ENCODE results near the gene ZNF487. TPM values are rescaled to one million over a fixed set of nuclear protein-coding genes. Genes with fewer than 3 reads are reported as not detected.
A peak's percentile ranks its signal among the peaks of the same experiment; 100 is the strongest.
"Not testable (repeated sequence)": the region's sequence is repeated elsewhere in the genome, so short reads cannot be mapped to it uniquely, and the experiment has no call there.

ZNF487 gene
- total RNA-seq, 6 experiments from 2014 or later = 1.6 to 4.2 (median 2.5) TPM

DNA sequence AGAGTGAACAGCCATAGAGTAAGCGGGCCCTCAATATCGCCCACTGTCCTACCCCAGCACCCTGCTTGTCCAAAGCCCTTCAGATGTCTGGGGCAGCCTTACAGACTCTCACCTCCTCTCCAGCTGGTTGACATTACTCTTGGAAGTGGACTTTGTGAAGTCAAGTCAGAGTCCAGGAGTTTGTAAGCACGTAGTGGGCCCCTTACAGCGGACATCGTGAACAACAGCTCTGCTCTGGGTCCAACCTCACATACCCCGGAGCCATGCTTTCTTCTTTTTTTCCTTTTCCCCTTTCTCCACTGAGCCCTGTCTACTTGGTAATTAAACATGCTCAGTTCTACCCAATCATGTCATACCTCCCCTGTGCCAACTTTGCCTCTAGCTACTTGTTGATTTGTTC lies 45.4 kb upstream of the ZNF487 start:
- no peak for DNase-seq
- Mint-ChIP-seq H3K4me3 (no peak overlapping the region), H3K9me3 (no peaks in the 10 kb centered on the region), H3K27ac (peak overlapping the region; percentile 66; the same call in 1 of the 2 replicates), H3K36me3 (ENCODE audit: low read depth) (peaks cover 56% of the 10 kb centered on the region), H3K27me3 (ENCODE audit: insufficient read depth) (peaks cover 4% of the 10 kb centered on the region; the same call in 1 of the 2 replicates), H3K4me1 (ENCODE audit: low read depth) (peaks cover 58% of the 10 kb centered on the region)
- TF ChIP-seq, protein P1, sequence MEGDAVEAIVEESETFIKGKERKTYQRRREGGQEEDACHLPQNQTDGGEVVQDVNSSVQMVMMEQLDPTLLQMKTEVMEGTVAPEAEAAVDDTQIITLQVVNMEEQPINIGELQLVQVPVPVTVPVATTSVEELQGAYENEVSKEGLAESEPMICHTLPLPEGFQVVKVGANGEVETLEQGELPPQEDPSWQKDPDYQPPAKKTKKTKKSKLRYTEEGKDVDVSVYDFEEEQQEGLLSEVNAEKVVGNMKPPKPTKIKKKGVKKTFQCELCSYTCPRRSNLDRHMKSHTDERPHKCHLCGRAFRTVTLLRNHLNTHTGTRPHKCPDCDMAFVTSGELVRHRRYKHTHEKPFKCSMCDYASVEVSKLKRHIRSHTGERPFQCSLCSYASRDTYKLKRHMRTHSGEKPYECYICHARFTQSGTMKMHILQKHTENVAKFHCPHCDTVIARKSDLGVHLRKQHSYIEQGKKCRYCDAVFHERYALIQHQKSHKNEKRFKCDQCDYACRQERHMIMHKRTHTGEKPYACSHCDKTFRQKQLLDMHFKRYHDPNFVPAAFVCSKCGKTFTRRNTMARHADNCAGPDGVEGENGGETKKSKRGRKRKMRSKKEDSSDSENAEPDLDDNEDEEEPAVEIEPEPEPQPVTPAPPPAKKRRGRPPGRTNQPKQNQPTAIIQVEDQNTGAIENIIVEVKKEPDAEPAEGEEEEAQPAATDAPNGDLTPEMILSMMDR (IDR thresholded peaks at IDR 0.05) = no peak

DNA sequence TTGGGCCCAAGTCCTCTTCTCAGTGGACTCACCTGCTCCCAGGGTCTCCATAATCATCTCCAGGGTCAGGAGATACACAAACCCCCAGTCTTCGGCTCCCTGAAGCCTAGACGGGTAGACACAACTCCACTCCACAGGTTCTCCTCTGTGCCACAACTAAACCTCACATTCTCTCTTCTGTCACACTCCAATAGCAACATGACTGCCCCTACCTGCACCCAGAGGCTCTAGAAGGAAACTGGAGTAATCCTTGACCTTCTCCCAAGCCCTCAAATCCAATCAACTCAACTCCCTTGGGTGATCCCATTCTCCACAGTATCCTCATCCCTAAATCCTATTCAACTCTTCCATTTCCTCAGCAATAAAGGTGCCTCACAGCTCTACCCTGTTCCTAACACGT lies 44.2 kb upstream of the ZNF487 start:
- peaks cover 55% of the 10 kb centered on the region for H3K4me1 Mint-ChIP-seq (ENCODE audit: low read depth)
- H3K27me3 Mint-ChIP-seq (ENCODE audit: insufficient read depth) = peaks cover 7% of the 10 kb centered on the region
- no peaks in the 10 kb centered on the region for H3K9me3 Mint-ChIP-seq
- TF ChIP-seq, protein P1 (IDR thresholded peaks at IDR 0.05) = no peak
- no peak overlapping the region for H3K4me3 Mint-ChIP-seq
- H3K27ac Mint-ChIP-seq = peak overlapping the region; percentile 70
- no peak for DNase-seq
- peaks cover 44% of the 10 kb centered on the region for H3K36me3 Mint-ChIP-seq (ENCODE audit: low read depth)

DNA sequence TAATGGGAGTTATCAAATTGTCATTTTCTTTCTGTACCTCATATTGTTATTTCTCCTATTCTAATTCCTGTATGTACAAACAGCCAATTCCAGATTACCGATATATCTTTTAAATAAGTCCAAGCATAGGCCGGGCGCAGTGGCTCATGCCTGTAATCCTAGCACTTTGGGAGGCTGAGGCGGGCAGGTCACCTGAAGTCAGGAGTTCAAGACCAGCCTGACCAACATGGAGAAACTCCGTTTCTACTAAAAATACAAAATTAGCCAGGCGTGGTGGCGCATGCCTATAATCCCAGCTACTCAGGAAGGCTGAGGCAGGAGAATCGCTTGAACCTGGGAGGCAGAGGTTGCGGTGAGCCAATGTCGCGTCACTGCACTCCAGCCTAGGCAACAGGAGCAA lies 43.7 kb upstream of the ZNF487 start:
- Mint-ChIP-seq H3K4me1 (ENCODE audit: low read depth) (peaks cover 58% of the 10 kb centered on the region), H3K36me3 (ENCODE audit: low read depth) (peaks cover 40% of the 10 kb centered on the region), H3K27ac (peak overlapping the region; percentile 70)
- DNase-seq; H3K4me3 Mint-ChIP-seq; H3K9me3 Mint-ChIP-seq; H3K27me3 Mint-ChIP-seq (ENCODE audit: insufficient read depth): not testable (repeated sequence)

DNA sequence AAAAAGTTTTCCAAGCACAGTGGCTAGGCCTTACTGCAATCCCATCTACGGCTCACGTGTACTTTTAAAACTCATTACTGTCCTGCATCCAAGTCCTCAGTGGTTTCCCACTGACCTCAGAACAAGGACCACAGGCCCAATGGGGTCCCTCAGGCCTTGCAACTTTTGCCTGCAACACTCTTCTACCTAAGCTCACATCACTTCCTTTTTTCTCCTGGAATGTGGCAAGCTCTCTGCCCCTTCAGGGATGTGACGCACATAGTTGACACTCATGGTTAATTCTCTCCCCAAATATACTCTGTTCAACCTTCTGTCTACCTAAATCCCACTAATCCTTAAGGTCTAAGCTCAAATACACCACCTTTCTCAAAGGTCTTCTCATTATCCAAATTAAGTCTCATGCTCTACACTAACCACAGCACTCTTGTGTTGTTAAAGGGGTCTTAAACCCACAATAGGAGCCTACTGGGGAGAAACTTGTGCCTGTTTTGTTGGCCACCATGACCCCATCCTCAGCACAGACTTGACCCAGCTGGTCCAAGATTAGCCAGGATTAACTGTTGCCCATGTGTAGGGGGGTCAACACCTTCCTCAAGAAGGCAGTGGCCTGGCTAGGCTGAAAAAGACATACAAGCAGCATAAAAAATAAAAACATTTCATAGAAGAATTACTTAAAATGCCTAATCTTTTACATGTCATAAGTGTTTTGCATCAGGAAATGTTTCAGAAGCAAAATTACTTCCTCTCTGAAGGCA lies 43.1 kb upstream of the ZNF487 start:
- no peak for DNase-seq
- TF ChIP-seq, protein P1 (IDR thresholded peaks at IDR 0.05) = no peak
- Mint-ChIP-seq H3K4me3 (no peak overlapping the region), H3K27ac (peak overlapping the region; percentile 61), H3K4me1 (ENCODE audit: low read depth) (peaks cover 62% of the 10 kb centered on the region), H3K27me3 (ENCODE audit: insufficient read depth) (peaks cover 7% of the 10 kb centered on the region), H3K36me3 (ENCODE audit: low read depth) (peaks cover 35% of the 10 kb centered on the region), H3K9me3 (no peaks in the 10 kb centered on the region)

DNA sequence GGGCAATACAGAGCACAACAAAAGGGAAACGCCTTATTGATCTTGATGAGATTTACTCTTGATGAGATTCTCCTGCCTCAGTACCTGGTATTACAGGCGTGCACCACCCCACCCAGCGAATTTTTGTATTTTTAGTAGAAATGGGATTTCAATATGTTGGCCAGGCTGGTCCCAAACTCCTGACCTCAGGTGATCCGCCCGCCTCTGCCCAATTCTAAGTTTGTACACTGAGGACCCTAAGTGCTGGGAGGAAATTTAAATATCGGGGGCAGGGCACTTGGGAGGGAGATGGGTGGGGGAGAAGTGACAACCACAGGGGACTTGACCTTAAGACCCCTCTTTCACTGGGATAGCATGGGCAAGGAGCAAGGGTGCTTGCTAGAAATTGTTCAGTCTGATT lies 42.0 kb upstream of the ZNF487 start:
- H3K36me3 Mint-ChIP-seq (ENCODE audit: low read depth) = peaks cover 33% of the 10 kb centered on the region
- no peaks in the 10 kb centered on the region for H3K9me3 Mint-ChIP-seq
- no peak for DNase-seq
- peak overlapping the region; percentile 93 for H3K27ac Mint-ChIP-seq
- peak overlapping the region; percentile 91 for H3K4me3 Mint-ChIP-seq
- TF ChIP-seq, protein P1 (IDR thresholded peaks at IDR 0.05) = no peak
- peaks cover 7% of the 10 kb centered on the region for H3K27me3 Mint-ChIP-seq (ENCODE audit: insufficient read depth)
- H3K4me1 Mint-ChIP-seq (ENCODE audit: low read depth) = peaks cover 73% of the 10 kb centered on the region

DNA sequence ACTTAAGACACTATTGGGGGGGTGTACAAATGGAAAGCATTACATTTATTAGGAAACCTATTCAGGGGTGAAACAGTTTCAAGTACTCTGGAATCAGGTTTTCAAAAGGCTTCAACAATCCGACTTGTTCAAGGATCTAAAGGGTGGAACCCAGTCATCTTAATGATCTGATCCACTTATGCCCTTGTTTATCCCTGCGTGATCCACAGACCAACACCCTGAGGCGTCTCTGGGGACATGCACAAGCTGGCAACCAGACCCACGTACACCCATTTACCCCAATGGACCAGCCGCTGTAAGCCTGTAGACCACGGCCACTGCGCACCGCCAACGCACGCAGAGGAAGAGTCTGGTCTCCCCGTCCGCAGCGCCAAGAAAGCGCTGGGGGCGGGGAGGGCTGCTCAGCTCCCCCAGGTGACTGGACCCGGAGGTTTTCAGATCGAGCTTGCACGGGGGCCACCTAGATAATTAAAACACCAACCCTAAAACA lies 41.3 kb upstream of the ZNF487 start:
- no peaks in the 10 kb centered on the region for H3K9me3 Mint-ChIP-seq
- H3K27ac Mint-ChIP-seq = peak overlapping the region; percentile 93
- H3K4me1 Mint-ChIP-seq (ENCODE audit: low read depth) = peaks cover 76% of the 10 kb centered on the region
- peaks cover 33% of the 10 kb centered on the region for H3K36me3 Mint-ChIP-seq (ENCODE audit: low read depth)
- no peak for DNase-seq
- H3K27me3 Mint-ChIP-seq (ENCODE audit: insufficient read depth) = peaks cover 7% of the 10 kb centered on the region
- peak overlapping the region; percentile 91 for H3K4me3 Mint-ChIP-seq
- TF ChIP-seq, protein P1 (IDR thresholded peaks at IDR 0.05) = no peak

All from HFFc6 (cell line).